Testis (tissue), 2 donors: ENCODE data around the gene NASP.

Experiments
- POLR2A ChIP-seq: fragments of 450-650 bp; IDR thresholded peaks from one replicate; pipeline ENCODE4 v1.6.1; 2017; ENCODE audit warnings: antibody characterized with exemption, mild to moderate bottlenecking, moderate library complexity
- TF ChIP-seq, protein P1 (sequence below), 3 experiments: fragments of 450-650 bp in 2 of 3; fragments of 200-600 bp in 1 of 3; sonication (generic) in 1 of 3; IDR thresholded peaks; one replicate each; pipeline ENCODE4 v1.5.1; 2016 to 2019; ENCODE audit warnings: antibody characterized with exemption in 3 of 3, mild to moderate bottlenecking in 2 of 3, moderate library complexity in 1 of 3

DNA sequence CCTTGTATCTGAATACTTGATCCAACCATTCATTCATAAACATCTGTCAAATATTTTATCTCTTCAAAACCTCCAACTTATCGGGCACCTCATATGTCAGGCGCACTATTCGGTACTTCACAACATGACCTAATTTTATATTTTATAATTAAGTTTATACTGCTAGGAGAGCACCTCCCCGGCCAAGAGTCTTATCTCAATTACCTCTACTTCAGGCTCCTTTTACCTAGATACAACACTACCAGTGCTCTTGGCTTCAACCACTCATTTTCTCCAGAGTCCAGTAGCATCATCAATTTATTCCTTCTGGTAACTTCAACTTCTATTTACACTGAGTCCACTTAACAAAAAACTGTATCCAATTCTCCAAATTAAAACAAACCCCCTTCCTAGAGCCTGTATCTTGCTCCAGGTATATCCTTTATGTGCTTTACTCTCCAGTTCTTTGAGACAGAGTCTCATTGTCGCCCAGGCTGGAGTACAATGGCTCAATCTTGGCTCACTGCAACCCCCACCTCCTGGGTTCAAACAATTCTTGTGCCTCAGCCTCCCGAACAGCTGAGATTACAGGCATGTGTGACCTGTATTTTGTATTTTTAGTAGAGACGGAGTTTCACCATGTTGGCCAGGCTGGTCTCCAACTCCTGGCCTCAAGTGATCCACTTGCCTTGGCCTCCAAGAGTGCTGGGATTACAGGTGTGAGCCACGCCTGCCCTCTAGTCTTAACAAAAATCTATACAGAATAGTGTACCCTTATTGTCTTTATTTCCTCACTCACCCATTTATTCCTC, 83.7 kb downstream of the NASP start:
- TF ChIP-seq, protein P1, sequence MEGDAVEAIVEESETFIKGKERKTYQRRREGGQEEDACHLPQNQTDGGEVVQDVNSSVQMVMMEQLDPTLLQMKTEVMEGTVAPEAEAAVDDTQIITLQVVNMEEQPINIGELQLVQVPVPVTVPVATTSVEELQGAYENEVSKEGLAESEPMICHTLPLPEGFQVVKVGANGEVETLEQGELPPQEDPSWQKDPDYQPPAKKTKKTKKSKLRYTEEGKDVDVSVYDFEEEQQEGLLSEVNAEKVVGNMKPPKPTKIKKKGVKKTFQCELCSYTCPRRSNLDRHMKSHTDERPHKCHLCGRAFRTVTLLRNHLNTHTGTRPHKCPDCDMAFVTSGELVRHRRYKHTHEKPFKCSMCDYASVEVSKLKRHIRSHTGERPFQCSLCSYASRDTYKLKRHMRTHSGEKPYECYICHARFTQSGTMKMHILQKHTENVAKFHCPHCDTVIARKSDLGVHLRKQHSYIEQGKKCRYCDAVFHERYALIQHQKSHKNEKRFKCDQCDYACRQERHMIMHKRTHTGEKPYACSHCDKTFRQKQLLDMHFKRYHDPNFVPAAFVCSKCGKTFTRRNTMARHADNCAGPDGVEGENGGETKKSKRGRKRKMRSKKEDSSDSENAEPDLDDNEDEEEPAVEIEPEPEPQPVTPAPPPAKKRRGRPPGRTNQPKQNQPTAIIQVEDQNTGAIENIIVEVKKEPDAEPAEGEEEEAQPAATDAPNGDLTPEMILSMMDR (IDR thresholded peaks at IDR 0.05) = no peak
- no peak for TF ChIP-seq POLR2A
